Measurements from ENCODE around the gene GGA2.
A peak's percentile ranks its signal among the peaks of the same experiment; 100 is the strongest.
"Not testable (repeated sequence)": the region's sequence is repeated elsewhere in the genome, so short reads cannot be mapped to it uniquely, and the experiment has no call there.

GGA2 gene, protein sequence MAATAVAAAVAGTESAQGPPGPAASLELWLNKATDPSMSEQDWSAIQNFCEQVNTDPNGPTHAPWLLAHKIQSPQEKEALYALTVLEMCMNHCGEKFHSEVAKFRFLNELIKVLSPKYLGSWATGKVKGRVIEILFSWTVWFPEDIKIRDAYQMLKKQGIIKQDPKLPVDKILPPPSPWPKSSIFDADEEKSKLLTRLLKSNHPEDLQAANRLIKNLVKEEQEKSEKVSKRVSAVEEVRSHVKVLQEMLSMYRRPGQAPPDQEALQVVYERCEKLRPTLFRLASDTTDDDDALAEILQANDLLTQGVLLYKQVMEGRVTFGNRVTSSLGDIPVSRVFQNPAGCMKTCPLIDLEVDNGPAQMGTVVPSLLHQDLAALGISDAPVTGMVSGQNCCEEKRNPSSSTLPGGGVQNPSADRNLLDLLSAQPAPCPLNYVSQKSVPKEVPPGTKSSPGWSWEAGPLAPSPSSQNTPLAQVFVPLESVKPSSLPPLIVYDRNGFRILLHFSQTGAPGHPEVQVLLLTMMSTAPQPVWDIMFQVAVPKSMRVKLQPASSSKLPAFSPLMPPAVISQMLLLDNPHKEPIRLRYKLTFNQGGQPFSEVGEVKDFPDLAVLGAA

DNA sequence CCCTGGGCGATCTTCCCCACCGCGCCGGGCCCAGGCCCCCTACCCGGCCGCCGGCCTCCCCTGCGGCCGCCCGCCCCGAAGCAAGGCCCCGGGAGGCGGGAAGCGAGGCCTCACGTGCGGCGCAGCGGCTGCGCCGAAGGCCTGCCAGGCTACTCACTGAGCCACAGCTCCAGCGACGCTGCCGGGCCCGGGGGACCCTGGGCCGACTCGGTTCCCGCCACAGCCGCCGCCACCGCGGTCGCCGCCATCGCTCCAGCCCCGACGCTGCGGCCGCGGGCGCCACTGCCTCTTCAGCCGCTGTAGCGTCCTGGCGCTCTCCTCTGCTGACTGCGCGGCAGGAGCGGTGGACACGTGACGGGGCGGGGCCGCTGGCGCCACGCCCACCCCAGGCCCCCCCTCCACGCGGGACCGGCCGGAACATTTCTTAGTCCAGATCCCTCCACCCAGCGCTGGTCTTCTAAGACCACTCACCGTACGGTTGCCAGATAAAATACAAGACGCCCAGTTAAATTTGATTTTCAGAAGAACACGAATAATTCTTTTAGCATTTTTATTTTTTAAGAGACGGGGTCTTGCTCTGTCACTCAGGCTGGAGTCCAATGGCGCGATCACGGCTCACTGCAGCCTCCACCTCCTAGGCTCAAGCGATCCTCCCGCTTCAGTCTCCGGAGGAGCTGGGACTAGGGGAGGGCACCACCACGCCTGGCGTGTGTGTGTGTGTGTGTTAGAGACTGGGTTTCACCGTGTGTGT, at the start of gene GGA2:
GGA2 (minus strand) TSS at position 331 of the 751 bp plus-strand sequence; CDS start at position 248, 83 bp downstream.
- DNase-seq: peak; percentile 80

DNA sequence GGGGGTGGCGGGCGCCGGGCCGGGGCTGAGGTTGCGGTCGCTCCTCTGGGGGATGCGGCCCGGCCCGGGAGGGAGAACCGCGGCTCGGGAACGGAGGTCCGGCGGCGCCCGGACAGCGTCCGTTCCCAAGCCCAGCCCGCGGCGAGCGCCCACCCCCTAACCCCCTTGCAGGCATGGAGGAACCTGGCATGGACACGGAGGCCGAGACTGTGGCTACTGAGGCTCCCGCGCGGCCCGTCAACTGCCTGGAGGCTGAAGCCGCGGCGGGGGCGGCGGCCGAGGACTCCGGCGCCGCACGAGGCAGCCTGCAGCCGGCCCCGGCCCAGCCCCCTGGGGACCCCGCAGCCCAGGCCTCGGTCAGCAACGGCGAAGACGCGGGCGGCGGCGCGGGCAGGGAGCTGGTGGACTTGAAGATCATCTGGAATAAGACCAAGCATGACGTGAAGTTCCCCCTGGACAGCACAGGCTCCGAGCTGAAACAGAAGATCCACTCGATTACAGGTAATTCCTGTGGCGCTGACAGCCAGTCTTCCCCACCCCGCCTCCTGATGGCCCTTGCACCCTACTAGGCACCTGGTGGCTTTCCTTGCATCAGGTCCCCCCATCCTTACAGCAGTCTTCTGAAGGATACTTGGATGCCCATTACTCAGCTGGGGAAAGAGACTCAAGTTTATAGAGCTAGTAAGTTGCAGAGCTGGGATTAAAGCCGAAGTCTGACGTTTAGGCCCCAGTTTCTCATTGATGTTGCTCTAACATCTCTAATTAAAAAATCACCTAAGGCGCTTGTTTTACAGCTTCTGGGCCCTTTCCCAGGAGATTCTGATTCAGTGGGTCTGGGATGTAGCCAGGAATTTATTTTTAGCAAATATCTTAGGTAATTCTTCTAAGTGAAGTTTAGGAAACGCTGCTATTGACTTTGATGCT, 47.7 kb upstream of the GGA2 start:
- DNase-seq: no peak

DNA sequence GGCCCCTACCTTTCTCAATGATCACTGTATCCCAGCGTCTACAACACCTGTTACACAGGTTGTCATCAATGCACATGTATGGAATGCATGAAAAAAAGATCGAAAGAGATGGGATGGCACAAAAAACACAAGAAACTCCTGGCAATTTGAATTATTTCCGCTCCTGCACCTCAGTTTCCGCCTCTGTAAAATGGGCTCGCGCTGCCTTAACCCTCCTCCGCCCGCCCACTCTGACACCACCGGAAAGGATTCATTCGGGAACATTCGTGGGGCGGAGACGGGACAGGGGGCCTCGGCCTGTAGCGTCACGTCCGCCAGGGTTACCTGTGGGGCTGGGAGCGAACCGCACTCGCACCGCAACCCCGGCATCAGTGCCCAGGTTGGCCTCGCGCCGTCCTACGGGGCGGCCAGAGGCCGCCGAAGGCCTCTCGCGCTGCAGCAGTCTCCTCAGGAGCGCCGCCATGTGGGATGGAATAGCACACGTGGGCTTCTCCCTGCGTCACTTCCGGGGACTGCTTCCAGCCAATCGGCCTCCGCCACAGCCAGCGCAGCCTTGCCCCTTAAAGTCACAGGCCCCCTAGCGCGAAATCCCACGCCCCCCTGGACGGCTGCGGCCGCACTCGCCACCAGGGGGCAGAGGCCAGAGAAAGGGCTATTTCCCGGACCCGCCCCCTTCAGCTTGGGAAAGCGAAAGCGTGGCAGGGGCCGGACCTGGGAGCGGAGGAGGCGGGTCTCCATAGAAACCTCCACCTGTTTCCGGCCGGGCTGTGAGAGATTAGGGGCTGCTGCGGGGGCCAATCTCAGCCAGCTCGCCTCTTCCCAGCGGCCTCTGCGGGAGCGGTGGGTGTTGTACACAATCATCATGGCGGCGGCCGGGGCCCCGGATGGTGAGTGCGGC, 46.8 kb upstream of the GGA2 start, which contains the start of the genes EARS2 and UBFD1:
EARS2 (minus strand) TSS at position 470 of the 898 bp plus-strand sequence; CDS start at position 463, 7 bp downstream.
UBFD1 (plus strand) TSS at position 847 of the 898 bp plus-strand sequence; CDS start at position 863, 16 bp downstream.
- peak; percentile 96 for DNase-seq

DNA sequence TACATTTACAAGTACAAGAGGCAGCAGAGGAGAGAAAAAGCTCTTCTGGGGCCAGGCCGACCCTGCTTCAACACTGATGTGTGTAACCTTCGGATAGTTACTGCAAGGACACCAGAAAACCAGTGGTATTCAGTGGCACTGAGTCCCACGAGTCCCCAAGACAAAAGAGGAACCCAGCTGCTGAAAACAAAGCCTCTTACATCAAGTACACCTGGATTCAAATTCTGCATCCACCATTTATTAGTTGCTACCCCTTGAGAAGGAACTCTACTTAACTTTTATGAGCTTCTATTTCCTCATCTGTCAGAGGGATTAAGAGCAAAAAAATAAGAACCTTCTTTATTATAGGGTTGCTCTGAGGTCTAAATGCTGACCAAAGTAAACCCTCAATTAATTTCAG, 44.2 kb upstream of the GGA2 start:
- no peak for DNase-seq

DNA sequence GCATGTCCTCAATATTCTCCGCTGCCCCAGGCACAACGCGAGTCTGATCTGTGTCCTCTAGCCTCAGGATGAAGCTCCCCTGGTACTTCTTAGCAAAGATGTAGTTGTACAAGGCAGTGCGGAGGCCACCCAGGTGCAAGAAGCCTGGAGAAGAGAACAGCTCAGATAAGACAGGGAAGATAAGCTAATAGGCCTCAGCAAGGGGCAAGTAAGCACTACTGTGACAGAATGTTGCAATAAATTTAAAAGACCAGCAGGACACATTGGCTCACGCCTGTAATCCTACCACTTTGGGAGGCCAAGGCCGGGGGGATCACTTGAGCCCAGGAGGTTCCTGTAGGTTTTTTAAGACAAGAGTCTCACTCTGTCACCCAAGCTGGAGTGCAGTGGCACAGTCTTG, 41.9 kb upstream of the GGA2 start:
- no peak for DNase-seq

DNA sequence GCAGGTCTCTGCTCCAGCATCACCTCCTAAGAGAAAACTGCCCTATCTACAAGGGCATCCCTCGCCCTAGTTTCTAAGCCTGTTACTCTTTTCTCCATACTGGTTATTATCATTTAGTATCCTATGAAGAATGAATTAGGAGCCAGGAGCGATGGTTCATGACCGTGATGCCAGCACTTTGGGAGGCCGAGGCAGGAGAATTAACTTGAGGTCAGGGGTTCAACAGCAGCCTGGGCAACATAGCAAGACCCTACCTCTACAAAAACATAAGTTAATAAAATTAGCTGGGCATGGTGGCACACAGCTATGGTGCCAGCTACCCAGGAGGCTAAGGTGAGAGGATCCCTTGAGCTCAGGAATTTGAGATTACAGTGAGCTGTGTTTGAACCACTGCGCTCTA, 39.6 kb upstream of the GGA2 start:
- DNase-seq: no peak

DNA sequence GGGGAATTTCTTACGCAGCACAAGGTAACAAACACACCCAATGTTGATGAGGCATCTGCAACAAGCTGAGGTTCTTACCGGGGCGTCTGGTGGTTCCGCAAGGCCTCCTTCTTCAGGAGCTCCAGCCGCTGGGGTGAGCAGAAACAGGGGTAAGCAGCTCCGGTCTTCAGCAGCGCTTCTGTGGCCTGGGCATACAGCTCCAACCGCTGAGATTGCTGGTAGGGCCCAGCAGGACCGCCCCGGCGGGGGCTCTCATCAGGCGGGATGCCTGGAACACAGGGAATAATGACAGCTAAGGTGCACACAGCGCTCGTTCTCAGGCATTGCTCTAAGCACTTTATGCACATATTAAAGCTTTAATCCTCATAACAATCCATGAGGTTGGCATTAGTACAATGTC, 34.1 kb upstream of the GGA2 start:
- no peak for DNase-seq

DNA sequence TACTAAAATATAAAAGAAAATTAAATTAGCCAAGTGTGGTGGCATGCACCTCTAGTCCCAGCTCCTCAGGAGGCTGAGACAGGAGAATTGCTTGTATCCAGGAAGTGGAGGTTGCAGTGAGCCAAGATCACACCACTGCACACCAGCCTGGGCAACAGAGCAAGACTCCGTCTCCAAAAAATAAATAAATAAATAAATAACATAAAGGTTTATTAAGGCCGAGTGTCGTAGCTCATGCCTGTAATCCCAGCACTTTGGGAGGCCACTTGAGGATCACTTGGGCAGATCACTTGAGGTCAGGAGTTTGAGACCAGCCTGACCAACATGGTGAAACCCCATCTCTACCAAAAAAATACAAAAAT, 30.5 kb upstream of the GGA2 start:
- DNase-seq: not testable (repeated sequence)

DNA sequence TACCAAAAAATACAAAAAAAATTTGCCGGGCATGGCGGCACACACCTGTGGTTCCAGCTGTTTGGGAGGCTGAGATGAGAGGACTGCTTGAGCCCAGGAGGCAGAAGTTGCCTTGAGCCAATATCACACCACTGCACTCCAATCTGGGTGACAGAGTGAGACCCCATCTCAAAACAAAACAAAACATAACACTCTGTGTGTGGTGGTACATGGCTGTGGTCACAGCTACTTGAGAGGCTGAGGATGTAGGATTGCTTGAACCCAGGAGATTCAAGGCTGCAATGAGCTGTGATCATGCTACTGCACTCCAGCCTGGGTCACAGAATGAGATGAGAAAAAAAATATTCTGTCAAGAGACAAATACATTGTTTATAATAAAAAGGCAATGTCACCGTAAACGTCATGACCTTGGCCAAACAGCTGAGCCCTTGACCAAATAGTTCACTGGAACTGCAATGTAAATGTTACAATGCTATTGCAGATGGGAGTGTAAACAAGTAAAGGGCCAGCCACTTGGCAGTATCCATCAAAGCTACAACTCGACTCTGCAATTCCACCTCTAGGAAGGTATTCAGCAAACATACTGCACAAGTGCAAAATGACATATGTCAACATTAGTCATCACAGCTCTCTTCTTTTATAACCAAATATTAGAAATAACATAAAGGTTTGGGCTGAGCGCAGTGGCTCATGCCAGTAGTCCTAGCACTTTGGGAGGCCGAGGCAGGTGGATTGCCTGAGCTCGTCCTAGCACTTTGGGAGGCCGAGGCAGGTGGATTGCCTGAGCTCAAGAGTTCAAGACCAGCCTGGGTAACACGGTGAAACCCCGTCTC, 29.9 kb upstream of the GGA2 start:
- DNase-seq: no peak

DNA sequence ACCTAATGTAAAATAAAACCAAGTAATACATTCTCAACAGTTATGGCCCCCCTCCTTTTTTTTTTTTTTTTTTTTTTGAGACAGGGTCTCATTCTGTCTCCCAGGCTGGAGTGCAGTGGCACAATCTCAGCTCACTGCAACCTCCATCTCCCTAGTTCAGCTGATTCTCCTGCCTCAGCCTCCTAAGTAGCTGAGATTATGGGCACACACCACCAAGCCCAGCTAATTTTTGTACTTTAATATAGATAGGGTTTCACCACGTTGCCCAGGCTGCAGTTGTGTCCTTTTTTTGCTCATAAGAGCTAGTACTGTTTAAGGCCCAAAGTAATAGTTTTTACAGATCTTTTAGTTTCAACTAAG, 28.6 kb upstream of the GGA2 start:
- DNase-seq: no peak

DNA sequence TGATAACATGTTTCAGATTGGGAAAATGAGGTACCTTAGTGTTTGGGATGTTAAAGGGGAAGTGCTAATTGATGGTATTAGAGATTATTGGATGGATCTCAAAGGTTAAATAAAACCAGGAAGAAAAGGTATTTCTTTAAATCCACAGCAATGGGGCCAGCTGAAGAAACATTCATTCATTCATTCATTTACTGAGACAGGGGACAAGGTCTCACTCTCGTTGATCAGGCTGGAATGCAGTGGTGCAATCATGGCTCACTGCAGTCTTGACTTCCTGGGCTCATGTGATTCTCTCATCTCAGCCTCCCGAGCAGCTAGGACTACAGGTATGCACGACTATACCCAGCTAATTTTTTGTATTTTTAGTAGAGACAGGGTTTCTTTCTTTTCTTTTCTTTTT, 27.1 kb upstream of the GGA2 start:
- DNase-seq: no peak

DNA sequence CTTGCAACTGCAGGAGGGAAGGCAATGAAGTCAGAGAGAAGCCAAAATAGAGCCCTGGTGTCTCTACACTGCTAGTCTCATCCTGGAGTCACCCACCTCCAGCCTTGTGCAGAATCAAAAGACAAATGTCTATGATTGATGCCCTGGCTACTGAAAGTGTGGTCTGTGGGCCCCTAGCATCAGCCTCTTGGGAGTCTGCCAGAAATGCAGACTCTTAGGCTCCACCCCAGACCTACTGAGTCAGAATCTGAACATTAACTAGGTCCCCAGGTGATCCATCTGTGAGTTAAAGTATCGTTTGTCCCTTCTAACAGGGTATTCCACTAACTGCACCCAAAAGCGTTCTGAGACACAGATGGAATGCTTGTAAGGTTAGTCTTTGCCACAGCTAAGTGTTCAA, 25.6 kb upstream of the GGA2 start:
- no peak for DNase-seq

DNA sequence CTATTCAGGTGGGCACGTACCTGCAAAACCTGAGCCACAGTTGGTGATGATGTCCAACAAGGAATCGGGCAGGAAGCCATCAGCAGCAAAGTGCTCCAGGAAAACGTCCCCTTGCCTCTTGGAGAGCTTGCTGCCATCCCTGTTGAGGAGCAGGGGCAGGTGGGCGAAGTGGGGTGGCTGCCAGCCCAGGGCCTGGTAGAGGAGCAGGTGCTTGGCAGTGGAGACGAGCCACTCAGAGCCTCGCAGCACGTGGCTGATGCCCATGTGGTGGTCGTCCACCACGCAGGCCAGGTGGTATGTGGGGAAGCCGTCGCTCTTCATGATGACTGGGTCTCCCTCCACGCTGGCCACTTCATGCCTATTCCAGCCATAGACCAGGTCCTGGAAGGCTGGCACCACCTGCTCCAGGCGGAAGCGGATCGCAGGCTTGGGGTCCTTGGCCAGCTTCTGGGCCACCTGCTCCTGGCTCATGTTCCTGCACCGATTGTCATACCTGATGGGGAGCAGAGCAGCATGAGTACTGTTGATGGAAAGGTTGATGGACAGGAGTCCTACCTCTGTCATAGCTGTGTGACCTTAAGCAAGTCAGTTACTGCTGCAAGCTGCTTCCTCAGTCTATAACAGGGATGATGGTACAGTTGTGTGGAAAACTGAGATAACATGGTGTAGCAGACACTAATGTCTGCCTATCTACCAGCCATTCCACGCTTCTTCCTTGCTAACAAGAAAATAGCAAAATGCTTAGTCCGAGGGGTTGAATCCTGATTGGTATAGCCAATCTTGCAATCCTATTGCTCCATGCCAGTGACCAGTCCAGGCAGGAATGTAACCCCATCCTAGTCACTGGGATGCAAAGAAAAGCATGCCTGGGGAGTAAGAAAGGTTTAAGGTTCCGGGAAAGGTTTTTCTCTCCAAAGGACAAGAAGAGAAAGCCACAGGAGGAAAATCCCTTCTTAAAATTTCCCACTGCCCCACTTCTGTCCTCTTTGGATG, 24.9 kb upstream of the GGA2 start:
- DNase-seq: no peak

DNA sequence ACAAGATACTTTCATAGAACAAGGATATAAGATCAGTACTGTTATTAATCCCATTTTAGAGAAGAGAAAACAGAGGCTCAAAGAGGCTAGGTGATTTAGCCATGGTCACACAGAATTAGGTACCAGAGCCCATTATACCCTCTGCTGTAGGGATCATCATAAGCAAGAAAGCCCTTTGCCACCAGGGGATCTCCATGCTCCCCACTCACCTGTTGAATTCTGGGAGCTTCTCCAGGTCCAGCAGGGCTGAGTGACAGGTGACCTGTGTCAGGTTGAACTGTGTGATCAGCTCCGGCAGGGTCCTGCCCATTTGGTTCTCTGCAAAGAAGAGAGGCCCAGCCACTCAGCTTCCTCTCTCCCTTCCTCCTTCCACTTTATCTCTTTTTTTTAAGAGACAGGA, 22.2 kb upstream of the GGA2 start:
- DNase-seq: no peak

DNA sequence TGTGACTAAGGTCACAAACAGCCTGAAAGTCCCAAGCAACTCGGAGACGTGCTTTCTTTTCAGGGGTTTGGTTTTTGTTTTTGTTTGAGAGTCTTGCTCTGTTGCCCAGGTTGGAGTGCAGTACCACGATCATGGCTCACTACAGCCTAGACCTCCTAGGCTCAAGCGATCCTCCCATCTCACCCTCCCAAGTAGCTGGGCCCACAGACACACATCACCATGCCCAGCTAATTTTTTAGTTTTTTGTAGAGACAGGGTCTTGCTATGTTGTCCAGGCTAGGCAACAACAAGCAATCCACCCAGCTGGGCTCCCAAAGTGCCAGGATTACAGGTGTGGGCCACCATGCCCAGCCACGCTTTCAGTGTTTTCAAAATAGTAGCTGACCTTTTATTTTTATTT, 19.8 kb upstream of the GGA2 start:
- no peak for DNase-seq

DNA sequence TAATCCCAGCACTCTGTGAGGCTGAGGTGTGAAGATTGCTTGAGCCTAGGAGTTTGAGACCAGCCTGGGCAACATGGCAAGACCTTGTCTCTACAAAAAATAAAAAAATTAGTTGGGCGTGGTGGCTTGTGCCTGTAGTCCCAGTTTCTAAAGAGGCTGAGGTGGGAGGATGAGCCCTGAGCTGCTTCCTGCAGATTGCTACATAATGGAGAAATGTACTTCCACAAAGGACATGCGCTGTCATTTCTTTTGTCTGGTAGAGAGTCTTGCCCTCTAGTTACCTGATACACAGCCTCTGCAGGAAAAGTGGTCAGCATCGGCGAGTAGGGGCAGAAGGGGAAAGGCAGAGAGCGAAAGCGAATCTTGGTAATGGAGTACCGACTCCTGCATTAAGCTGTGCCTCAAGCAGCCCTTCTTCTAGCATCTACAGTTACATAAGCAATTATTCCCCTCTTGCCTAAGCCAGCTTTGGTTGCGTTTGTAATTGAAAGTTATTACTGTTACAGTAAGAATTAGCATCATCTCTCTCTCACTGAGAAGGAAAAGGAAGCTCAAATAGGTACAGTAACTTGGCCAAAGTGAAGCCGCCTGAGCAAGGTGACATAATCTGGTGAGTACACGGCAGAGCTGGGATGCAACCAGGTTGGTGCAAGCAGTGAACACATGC, 18.5 kb upstream of the GGA2 start:
- DNase-seq: no peak

DNA sequence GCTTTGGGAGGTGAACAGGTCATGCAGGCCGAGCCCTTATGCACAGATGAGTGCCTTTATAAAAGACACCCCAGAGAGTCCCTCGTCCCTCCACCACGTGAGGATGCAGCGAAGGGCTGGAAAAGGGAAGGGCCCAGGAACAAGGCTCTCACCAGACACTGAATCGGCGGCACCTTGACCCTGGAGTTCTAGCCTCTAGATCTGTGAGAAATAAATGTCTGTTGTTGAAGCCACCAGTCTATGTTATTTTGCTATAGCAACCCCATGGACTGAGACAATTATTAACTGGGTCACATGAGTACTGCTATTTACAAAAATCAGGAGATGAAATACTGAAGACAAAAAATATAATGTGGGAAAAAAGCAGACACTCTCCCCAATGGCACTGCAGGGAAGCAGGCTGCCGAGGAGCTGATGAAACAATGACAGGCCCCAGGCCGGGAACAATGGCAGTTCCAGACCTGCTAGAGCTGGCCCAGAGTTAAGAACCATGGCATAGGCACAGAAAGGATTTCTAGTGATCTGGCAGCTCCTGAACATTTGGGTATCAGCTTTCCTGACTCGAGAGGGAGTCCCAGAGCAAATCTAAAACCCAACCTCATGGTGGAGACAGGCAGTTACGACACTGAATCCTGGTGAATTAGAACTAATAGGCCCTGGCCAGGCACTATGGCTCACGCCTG, 17.8 kb upstream of the GGA2 start:
- no peak for DNase-seq

DNA sequence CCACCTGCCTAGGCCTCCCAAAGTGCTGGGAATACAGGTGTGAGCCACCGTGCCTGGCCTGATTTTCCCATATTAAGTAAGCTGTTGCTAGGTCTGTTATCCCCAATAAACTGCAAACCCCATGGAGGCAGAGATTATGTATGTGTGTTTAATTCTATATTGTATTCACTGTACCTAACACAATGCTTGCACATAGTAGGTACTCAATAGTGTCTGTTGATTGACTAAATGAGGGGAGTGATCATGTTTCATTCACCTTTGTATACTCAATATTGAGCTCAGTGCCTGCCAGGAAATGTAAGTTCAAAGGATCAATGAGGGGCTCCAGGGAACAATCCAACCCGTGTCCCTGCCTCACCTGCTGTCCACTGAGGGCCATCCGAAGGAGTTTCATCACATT, 14.6 kb upstream of the GGA2 start:
- no peak for DNase-seq

All from CD4-positive, alpha-beta T cell treated with Interleukin-10 for 1 hour (primary cell).